ENCODE measurements around the gene FCRL1.
A peak's percentile ranks its signal among the peaks of the same experiment; 100 is the strongest.

Gene FCRL1

DNA sequence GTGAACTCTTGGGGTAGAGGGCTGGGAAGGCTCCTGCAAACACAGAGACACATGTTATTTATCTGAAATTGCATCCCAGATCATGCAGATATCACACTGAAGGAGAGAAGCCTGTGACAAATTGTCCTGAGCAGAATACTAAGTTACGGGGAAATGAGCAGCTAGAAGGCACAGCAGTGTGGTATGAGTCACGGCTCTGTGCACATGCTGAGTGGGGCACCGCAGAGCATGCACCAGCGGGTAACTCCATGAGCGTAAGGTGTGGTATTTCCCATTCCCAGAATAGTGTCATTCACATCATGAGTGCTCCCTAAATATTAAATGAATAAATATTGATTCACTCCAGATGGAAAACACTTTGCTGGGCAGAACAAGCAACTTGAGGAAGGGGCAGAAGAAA, 21.7 kb downstream of the FCRL1 start:
- no peak for DNase-seq

DNA sequence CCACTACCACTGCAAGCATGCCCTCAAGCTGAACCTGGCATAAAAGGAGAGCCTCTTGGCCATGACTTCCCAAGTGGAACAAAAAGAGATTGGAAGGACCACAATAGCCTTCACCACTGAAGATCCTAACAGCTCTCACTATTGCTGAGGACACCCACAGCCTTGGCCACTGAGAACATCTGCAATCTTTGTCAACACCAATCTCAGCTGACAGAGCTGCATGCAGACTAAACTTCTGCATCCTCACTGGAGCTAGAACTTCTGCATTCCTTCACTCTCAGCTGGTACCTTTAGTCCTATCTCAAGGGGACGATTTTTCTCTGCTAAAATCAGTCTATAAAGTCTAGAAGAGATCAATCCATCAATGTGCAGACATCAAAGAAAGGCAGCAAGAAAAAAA, 34.7 kb downstream of the FCRL1 start:
- no peak for DNase-seq

DNA sequence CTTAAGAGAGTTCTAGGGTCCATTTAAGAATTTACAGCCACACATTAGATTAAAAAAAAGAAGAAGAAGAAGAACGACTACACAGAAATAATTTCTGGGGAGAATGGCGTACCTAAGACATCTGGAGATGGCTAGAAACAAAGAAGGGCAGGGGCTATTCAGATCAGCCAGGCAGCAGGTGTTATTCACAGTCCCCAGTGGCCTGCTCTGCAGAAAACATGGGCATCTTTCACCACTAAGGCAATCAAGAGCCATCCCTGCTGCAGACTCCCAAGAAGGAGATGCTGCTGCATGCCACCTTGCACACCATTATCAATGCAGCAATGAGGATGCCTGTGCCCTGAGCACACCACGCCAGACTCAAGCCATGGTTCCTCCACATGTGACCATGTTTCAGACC, 35.1 kb downstream of the FCRL1 start:
- no peak for DNase-seq

DNA sequence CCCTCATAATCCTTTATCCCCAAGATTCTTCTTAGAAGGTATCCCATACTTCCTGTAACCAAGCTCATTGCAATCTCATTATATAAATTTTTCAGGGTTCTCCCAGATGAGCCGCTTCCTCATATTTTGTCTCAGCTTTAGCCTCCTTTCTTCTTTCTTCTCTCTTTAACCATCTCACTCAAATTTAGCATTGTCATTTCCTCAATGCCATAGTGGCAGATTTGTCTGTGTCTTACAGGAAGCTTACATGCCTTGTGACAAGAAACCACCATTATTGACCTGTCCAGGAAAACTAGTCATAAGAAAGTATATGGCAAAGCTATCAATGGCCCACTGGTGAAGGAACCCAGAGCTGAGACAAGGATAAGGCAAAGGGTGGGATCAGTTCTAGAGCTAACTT, 37.0 kb downstream of the FCRL1 start:
- no peak for DNase-seq

DNA sequence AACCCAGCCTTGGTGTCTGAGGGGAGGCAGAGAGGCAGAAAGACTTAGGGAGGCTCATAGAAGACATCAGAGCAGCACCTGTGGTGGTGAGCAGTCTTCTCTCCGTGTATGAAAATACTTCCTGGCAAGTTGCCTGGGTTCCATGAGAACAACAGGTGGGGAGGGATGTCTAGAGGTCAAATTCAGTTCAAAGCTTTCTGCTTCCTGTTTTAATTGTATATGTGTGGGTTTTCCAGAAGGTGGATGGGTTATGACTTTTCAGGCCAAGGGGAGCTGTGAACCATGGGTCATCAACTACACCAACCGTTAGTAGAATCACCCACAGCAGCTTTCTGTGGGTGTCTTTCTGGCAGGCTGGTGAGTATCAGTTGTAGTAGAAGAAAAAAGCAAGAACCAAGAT, 38.9 kb downstream of the FCRL1 start:
- no peak for DNase-seq

DNA sequence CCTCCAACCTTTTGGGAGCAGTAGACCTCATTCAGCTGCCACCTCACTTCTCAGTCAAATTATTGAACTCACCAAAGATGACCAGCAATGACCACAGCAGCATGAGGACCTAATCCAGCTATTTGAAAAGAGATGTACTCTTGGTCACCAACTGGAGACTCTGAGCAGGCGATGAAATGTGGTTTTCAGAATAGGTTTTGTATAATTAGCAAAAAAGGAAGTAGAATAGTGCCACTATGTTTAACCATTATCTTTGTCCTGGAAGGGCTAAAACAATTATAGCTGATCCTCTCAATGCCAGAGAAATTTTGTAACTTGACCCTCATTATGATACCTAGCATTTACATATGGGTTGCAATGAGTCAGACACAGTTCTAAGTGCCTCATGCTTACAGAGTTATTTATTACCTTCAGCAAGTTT, 42.9 kb downstream of the FCRL1 start, which contains the start of gene FCRL2:
FCRL2 (minus strand) TSS at position 162 of the 421 bp plus-strand sequence; CDS start at position 103, 59 bp downstream.
- DNase-seq: no peak

DNA sequence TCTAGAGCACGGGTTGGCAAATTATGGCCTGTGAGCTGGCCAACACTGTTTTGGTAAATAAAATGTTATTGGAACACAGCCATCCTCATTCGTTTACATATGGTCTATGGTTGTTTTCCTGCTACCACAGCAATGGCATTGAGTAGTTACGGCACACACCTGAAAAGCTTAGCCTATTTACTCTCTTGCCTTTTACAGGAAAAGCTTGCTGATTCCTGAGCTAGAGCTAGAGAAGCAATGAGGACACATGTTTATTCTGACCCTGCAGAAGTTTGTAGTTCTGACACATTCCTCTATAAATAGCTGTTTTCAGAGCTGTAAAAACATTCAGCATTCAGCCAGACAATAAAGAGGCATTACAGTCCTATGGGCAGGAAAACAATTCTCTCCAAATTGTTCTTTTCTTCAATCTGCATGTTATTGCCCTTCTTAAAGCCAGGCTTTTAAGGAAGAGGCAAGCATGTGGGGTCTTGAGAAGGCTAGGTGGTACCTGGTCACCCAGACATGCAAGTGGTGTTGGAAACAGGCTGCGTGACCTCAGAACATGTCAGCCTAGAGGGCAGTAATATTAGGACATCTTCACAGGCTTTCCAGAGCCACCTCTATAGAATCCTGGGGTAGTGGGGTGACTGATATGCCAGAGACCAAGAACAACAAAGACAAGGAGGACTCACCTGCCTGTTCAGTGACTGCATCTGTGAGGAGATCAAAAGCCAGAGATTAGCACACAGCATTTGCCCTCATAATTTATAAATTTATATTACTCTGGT, 44.6 kb downstream of the FCRL1 start:
- no peak for DNase-seq

DNA sequence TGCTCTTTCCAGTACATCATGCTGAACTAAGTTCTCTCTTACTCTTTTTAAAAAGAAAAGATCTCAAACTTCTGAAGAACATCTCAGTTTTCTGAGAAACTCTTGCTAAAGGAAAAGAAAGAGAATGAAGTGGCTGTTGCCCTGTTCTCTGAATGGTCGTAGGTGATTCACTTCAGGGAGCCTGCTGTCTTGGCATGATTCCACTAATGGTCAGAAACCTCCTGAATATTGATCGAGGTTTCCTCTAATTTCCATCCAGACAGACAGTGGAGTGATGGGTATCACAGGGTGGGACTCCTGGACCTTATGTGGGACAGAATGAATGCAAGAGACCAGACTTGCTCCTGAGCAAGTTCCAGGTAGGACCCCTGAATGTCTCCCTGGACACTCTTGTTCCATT, 45.5 kb downstream of the FCRL1 start:
- no peak for DNase-seq

DNA sequence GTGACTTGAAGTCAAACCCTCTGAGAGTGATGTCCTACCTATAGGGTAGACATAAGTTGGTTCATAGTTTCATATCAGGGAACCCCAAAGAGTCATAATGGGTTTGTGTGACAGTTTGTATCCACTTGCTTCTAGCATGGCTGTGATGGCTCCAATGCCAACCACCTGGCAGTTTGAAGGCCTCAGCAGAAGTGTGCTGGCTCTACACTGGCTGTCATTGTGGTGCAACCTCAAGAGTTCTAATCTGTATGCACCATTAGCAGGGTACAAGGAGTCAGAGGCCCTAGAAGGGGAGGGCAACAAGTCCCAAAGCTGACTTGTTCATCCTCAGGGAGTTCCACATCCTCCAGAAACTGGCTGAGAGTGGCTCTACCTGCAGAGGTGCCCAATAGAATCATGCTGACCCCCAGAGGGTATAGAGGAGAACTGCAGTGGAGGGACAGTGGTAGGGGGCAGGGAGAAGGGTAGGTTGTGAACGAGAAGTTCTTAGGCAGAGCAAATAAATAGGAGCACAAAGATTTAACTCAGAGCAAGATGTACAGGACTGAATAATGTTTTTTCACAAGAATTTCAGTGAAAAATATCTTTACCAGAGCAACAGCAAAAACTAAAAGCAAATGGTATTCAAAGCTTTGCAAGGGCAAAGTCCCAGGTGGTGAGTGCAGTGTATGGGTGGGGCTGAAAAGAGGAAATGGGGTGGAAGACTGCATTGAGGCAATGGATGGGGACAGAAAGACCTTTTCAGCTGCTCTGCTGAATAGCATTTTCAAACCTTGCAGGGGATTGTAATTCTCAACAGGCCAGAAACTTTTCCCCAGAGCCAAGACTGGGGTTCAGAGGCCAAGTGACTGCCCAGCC, 46.2 kb downstream of the FCRL1 start:
- no peak for DNase-seq

DNA sequence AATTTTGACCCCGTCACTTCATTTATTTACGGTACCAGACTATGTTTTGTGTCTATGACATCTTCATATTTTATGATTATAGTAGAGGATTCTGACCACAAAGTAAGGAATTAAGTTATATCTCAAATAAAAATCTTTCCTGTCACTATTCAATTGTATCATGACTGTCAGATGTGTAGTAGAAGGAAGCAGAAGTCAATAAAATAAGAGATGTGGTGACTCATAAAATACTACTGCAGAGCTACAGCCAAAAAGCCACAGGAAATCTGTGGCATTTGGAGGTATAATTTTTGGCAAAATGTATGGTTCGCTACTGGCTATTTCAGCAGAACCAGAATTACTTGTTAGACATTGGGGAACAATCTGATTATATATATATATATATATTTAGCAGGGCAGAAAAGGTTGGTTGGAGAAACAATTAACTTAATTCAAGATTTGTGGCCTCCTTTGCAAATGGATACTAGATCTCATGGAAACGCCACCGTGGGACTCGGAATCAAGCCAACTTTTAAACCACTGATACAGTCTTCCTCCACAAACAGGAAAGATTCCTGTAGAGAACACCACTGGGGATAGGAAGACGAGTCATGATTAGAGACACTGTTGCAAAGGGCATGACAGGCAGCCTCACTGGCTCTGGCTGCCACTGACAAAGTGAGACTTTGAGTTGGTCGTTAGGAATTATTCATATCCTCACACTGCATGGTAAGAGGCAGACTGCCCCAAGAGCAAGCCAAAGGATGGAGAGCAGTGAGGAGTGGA, 48.1 kb downstream of the FCRL1 start:
- no peak for DNase-seq

DNA sequence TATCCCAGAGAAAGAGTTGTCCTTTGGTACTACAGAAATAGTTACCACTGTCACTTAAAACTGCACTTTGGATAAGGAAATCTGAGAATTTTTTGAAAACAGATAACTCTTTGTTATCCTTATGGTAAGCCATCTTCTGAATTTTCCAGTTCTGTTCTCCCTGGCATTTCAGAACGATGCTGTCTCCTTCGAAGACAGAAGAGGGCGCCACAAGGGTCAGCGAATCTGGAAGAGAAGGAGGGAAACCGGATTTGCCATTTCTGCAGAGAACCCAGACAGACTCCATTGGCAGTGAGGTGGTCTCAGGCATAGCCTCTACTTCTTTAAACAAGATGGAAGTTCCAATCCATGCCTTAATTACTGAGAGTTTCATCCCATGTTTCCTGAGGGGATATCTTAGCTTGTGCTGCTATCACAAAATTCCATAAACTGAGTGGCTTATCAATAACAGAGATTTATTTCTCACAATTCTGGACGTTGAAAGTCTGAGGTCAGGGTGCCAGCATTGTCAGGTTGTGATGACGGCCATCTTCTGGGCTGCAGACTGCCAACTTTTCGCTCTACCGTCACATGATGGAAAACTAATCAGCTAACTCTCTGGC, 49.4 kb downstream of the FCRL1 start:
- peak; percentile 1 for DNase-seq

DNA sequence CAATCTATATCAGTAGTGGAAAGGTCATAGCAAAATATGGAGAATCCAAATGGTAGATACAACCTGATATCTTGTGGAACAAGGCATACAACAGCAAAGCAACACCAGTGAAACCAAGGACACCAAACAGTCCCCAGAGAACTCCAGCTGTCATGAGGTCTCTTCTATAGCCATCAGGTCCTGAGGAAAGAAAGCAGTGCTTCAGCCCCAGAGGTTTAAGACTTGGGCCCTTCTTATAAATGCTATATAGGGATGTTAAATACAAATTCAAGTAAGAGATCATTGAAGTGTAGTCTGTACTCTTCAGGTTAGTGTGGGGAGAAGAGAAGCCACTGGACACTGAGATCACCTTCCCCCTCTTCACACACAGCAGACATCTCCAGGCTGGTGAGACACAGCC, 53.1 kb downstream of the FCRL1 start:
- no peak for DNase-seq

DNA sequence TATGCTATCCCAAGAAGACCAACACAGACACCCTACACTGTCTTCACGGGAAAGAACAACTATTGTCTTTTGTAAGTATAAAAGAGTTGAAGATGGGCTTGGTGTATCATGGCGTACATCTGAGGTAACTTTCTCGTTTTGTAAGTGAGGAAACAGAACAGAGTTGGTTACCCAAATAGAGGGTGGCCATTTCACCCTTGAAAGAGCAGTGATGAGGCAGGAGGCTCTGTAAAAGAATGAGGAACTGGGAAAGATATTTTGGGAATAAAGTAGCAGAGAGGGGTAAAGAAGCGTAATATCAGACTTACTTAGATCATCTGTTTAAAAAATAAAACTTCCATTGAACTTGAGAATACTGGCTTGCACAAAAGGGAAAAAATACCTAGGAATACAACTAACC, 61.9 kb downstream of the FCRL1 start:
- no peak for DNase-seq

DNA sequence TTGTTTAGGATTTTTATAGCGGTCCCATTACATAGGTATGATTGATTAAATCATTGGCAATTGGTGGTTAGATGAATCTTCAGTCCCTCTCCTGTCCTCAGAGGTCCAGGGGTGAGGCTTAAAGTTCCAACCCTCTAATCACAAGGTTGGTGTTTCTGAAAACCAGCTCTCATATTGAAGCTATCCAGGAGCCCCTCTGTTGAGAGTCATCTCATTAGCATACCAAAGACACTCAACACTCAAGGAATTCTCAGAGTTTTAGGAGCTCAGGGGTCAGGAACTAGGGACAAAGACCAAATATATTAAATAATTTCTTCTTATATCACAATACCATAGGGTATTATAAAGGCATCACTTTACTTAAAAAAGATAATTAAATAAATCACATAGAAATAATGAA, 66.3 kb downstream of the FCRL1 start:
- no peak for DNase-seq

DNA sequence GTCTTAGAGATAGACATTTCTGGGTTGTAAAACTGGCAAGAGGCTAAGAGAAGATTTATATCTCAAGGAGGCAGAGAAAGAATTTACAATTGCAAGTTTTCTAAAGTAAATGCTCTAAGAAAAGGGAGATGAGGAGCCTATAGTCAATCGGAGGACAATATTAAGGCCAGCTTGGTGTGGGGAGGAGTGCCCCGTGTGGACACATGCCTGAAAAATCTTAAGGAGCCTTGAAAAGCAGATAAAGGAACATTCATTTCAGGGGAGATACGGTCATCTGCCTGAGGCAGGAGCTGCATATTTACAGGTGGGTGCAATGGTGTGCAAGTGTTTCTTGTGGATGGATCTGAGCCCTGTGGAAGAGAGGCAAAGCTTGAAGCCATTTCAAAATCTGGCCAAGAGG, 68.6 kb downstream of the FCRL1 start:
- no peak for DNase-seq

DNA sequence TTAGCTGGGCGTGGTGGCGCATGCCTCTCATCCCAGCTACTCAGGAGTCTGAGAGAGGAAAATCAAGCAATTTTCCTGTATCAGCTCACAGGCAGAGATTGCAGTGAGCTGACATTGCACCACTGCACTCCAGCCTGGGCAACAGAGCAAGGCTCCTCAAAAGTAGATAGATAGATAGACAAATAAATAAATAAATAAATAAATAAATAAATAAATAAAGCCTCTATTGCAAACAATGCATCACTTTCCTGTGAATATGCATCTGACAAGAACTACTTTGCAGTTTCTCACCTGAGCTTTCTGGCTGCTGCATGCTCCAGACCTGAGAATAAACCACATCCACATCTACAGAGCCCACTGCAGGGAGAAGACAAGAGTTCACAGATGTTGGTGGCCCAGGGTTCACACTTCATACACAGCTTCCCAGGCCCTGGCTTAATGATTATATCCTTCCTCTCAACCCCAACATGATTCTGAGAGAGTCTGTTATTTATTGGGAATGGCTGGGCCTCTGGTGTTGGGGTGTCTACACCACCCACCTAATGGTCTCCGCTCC, 71.6 kb downstream of the FCRL1 start:
- DNase-seq: no peak

Data from fibroblast of skin of right quadriceps (primary cell).